K562 (cell line): Measurements from ENCODE around the gene PHOSPHO1. TPM values are rescaled to one million over a fixed set of nuclear protein-coding genes. Genes with fewer than 3 reads are reported as not detected.

Source experiments
- ATAC-seq: fragments of 200-7000 bp; cut with Tn5 transposase; 3 replicates; pipeline ENCODE4 v1.9.1; 2020; ENCODE audit warnings: moderate library complexity
- BruUV-seq: library from RNA; stranded (reverse); fragments of 400-500 nt; replicated peaks from 2 replicates; lab custom pipeline; 2021; lab: Mats Ljungman, UMichigan
- CTCF ChIA-PET: fragments of 300-600 bp; formaldehyde crosslinking; extraction: SDS; loops from one replicate; lab custom pipeline; 2021; ENCODE audit warnings: low intra/inter-chr PET ratio; lab: Yijun Ruan, JAX
- POLR2A ChIA-PET: fragments of 300-600, 350-650 bp; sonication (Branson Sonifier 250); formaldehyde crosslinking; extraction: SDS; loops from one replicate; lab custom pipeline; 2021; ENCODE audit warnings: antibody characterized with exemption, inconsistent platforms; lab: Yijun Ruan, JAX
- DNase-seq, 4 experiments: peaks; one replicate each; pipeline versions ENCODE4 v3.0.0 to v3.0.0-alpha.2; 2011 to 2018; ENCODE audit warnings: low spot score in 3 of 4, mixed read lengths in 3 of 4; ENCODE audit errors: extremely low read depth in 1 of 4
- FAIRE-seq: peaks from 2 replicates; lab custom pipeline; 2011; peaks lifted over from hg19 to GRCh38; lab: Jason Lieb, UNC
- H2AFZ ChIP-seq: 2 replicates; pipeline ENCODE4 v1.6.0; 2011; ENCODE audit warnings: low read depth, low read length, control low read depth, inconsistent platforms
- H3K27ac ChIP-seq: fragments of 200-600 bp; 3 replicates; pipeline ENCODE4 v1.8.0; 2011; ENCODE audit warnings: low read depth, mild to moderate bottlenecking, control low read depth, inconsistent platforms, low read length, moderate library complexity, mixed read lengths; ENCODE audit errors: extremely low read depth
- H3K27me3 ChIP-seq, 2 experiments: fragments of 300-600 bp in 1 of 2; 2 replicates in 1 of 2; 3 replicates in 1 of 2; pipeline versions ENCODE4 v1.6.0 to v1.8.0; 2011; ENCODE audit warnings: inconsistent platforms in 2 of 2, low read length in 2 of 2, mild to moderate bottlenecking in 1 of 2, mixed read lengths in 1 of 2, moderate library complexity in 1 of 2; ENCODE audit not compliant: control insufficient read depth in 2 of 2, insufficient read depth in 2 of 2
- H3K36me3 ChIP-seq: fragments of 300-600 bp; 3 replicates; pipeline ENCODE4 v1.8.0; 2011; ENCODE audit warnings: mild to moderate bottlenecking, low read length, inconsistent platforms; ENCODE audit not compliant: control insufficient read depth, insufficient read depth
- H3K4me1 ChIP-seq, 2 experiments: fragments of 200-600 bp in 1 of 2; replicated peaks in 1 of 2; 2 replicates in 1 of 2; 3 replicates in 1 of 2; pipeline versions ENCODE4 v1.5.1 to v1.8.0; 2011; ENCODE audit warnings: inconsistent platforms in 2 of 2, low read length in 2 of 2, mild to moderate bottlenecking in 1 of 2, mixed read lengths in 1 of 2, moderate library complexity in 1 of 2; ENCODE audit not compliant: control insufficient read depth in 2 of 2, insufficient read depth in 2 of 2
- H3K4me2 ChIP-seq: 2 replicates; pipeline ENCODE4 v1.6.1; 2011; ENCODE audit warnings: low read length, control low read depth, inconsistent platforms, mixed read lengths; ENCODE audit not compliant: insufficient read depth
- H3K4me3 ChIP-seq: fragments of 200-600 bp; sonication (generic), shearing (Covaris generic); 2 replicates; pipeline ENCODE4 v1.5.1; 2016; ENCODE audit warnings: control low read depth, inconsistent platforms
- H3K79me2 ChIP-seq: fragments of 200-600 bp; 3 replicates; pipeline ENCODE4 v1.8.0; 2011; ENCODE audit warnings: low read length, inconsistent platforms; ENCODE audit not compliant: control insufficient read depth, insufficient read depth
- H3K9ac ChIP-seq, 2 experiments: 2 replicates each; pipeline versions ENCODE4 v1.6.0 to v1.6.1; 2011; ENCODE audit warnings: low read depth in 2 of 2, low read length in 2 of 2, control low read depth in 1 of 2, inconsistent platforms in 1 of 2, mild to moderate bottlenecking in 1 of 2, mixed read lengths in 1 of 2; ENCODE audit not compliant: insufficient read depth in 1 of 2
- H3K9me1 ChIP-seq: one replicate; pipeline ENCODE4 v1.6.0; 2011; ENCODE audit warnings: inconsistent platforms, mild to moderate bottlenecking, low read length, moderate library complexity; ENCODE audit not compliant: control insufficient read depth, insufficient read depth
- H3K9me3 ChIP-seq: replicated peaks from 2 replicates; pipeline ENCODE4 v1.5.1; 2011; ENCODE audit warnings: low read depth, low read length, inconsistent platforms; ENCODE audit not compliant: control insufficient read depth, insufficient read depth
- H4K20me1 ChIP-seq: replicated peaks from 2 replicates; pipeline ENCODE4 v1.6.1; 2011; ENCODE audit warnings: low read length, inconsistent platforms, mixed read lengths; ENCODE audit not compliant: control insufficient read depth, insufficient read depth
- CBX2 ChIP-seq: fragments of 200-600 bp; sonication (generic); IDR thresholded peaks from one replicate; pipeline ENCODE4 v1.6.1; 2012; ENCODE audit warnings: mild to moderate bottlenecking, low read length, inconsistent platforms; ENCODE audit not compliant: insufficient read depth, poor library complexity, severe bottlenecking
- MAX ChIP-seq: sonication (generic); formaldehyde crosslinking; IDR thresholded peaks from 2 replicates; pipeline ENCODE4 v1.9.0; 2022; ENCODE audit warnings: mild to moderate bottlenecking, missing genetic modification reagents
- POLR2H ChIP-seq: IDR thresholded peaks from 2 replicates; pipeline ENCODE4 v1.6.1; 2016; ENCODE audit warnings: missing genetic modification characterization, low read depth, mild to moderate bottlenecking, control low read depth, missing compliant biosample characterization, moderate library complexity
- WGBS: fragments of 100-300 bp; shearing (Covaris generic); methylation state at CpG from one replicate; pipeline ENCODE4 v1.1.6; 2016; ENCODE audit warnings: low coverage, mixed read lengths; ENCODE audit not compliant: insufficient coverage; ENCODE audit errors: missing lambda C conversion rate; 5-methylcytosine and 5-hydroxymethylcytosine counted together
- in situ Hi-C: fragments of 300-500 bp; cut with MboI; formaldehyde crosslinking; loops from 4 replicates; pipeline ENCODE4 v1.15.0; 2018; ENCODE audit warnings: inconsistent platforms, mixed read lengths
- intact Hi-C: fragments of 100-400 bp; cut with micrococcal nuclease; formaldehyde crosslinking; loops from 2 replicates; pipeline ENCODE4 v1.14.2; 2022
- polyA plus RNA-seq, 8 experiments: library from polyadenylated mRNA; depleted of rRNA in 4 of 8; stranded (reverse) in 5 of 8; unstranded in 3 of 8; fragments of >200 nt; fragmentation: Nextera tagmentation in 2 of 8; fragmentation: Illumina TruSeq in 1 of 8; extraction: Ambion mirVana in 2 of 8; extraction: Trizol in 1 of 8; gene quantifications; 2 replicates each; pipeline versions ENCODE4 v1.2.1 to v1.2.3, GENCODE V29; 2011 to 2014; ENCODE audit warnings: inconsistent platforms in 1 of 8, missing spikeins in 1 of 8
- total RNA-seq, 7 experiments: library from RNA; depleted of rRNA in 6 of 7; stranded (reverse); fragments of >200 nt in 6 of 7; fragmentation: Illumina TruSeq in 2 of 7; extraction: Trizol in 2 of 7; gene quantifications; 2 replicates each; pipeline versions ENCODE4 v1.2.1 to v1.2.3, GENCODE V29; 2011 to 2021; ENCODE audit warnings: low replicate concordance in 1 of 7
- TF ChIP-seq, protein P1 (sequence below): sonication (generic); formaldehyde crosslinking; IDR thresholded peaks from 2 replicates; pipeline ENCODE4 v1.8.0; 2022; ENCODE audit warnings: missing genetic modification reagents, mild to moderate bottlenecking, moderate library complexity, borderline replicate concordance
- TF ChIP-seq, protein P2 (sequence below), 2 experiments: IDR thresholded peaks; 2 replicates each; pipeline ENCODE4 v1.6.1; 2011; ENCODE audit warnings: borderline replicate concordance in 1 of 2, control low read depth in 1 of 2, low read depth in 1 of 2, low read length in 1 of 2, mild to moderate bottlenecking in 1 of 2, mixed read lengths in 1 of 2, moderate library complexity in 1 of 2; ENCODE audit not compliant: insufficient read depth in 1 of 2, insufficient read length in 1 of 2, poor library complexity in 1 of 2, severe bottlenecking in 1 of 2; ENCODE audit errors: extremely low read depth in 1 of 2
- TF ChIP-seq, protein P3 (sequence below): fragments of 450-650 bp; IDR thresholded peaks from 2 replicates; pipeline ENCODE4 v1.6.1; 2017; ENCODE audit warnings: mild to moderate bottlenecking, moderate library complexity

Gene PHOSPHO1
- total and polyA plus RNA-seq, 9 of the 15 experiments (the other 6 are each of a cell fraction or from before 2014, with no cell fraction given), result 0.06 to 0.07 TPM; not detected in 7

- no peak for TF ChIP-seq MAX (CRISPR knock-in tag)
- TF ChIP-seq, protein P1, sequence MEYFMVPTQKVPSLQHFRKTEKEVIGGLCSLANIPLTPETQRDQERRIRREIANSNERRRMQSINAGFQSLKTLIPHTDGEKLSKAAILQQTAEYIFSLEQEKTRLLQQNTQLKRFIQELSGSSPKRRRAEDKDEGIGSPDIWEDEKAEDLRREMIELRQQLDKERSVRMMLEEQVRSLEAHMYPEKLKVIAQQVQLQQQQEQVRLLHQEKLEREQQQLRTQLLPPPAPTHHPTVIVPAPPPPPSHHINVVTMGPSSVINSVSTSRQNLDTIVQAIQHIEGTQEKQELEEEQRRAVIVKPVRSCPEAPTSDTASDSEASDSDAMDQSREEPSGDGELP (CRISPR knock-in tag), result no peak
- no peak for TF ChIP-seq CBX2
- TF ChIP-seq, protein P2, sequence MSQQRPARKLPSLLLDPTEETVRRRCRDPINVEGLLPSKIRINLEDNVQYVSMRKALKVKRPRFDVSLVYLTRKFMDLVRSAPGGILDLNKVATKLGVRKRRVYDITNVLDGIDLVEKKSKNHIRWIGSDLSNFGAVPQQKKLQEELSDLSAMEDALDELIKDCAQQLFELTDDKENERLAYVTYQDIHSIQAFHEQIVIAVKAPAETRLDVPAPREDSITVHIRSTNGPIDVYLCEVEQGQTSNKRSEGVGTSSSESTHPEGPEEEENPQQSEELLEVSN (IDR thresholded peaks at IDR 0.05; ENCODE audit: borderline replicate concordance in 1 of 2, extremely low read depth in 1 of 2, insufficient read depth in 1 of 2, insufficient read length in 1 of 2, low read depth in 1 of 2, low read length in 1 of 2, poor library complexity in 1 of 2, severe bottlenecking in 1 of 2), result no peak
- TF ChIP-seq, protein P3, sequence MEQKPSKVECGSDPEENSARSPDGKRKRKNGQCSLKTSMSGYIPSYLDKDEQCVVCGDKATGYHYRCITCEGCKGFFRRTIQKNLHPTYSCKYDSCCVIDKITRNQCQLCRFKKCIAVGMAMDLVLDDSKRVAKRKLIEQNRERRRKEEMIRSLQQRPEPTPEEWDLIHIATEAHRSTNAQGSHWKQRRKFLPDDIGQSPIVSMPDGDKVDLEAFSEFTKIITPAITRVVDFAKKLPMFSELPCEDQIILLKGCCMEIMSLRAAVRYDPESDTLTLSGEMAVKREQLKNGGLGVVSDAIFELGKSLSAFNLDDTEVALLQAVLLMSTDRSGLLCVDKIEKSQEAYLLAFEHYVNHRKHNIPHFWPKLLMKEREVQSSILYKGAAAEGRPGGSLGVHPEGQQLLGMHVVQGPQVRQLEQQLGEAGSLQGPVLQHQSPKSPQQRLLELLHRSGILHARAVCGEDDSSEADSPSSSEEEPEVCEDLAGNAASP, result no peak
These were observed 14.3 kb upstream of the PHOSPHO1 start (continued) for GRCh38 chr17:49244839-49245238.

- ChIA-PET POLR2A (no interaction called here), CTCF (no interaction called here)
- Histone ChIP-seq H2AFZ (no peak overlapping the region), H3K9me3 (no peaks in the 10 kb centered on the region), H3K36me3 (no peaks in the 10 kb centered on the region), H3K27ac (no peak overlapping the region), H3K4me2 (no peak overlapping the region), H3K27me3 (no peaks in the 10 kb centered on the region), H4K20me1 (no peaks in the 10 kb centered on the region), H3K9me1 (no peaks in the 10 kb centered on the region), H3K4me1 (peaks cover 11 to 15% of the 10 kb centered on the region in 2 experiments; a peak in 4 of 5 replicates), H3K79me2 (no peaks in the 10 kb centered on the region), H3K9ac (no peak overlapping the region), H3K4me3 (no peak overlapping the region)
- FAIRE-seq, result no peak
- intact Hi-C loops, result no loop called here
- TF ChIP-seq POLR2H, result no peak
- DNase-seq, result no peak
- BruUV-seq, result no TSS peak
- WGBS, result 35% methylated on average over 2 of the region's 5 CpGs
- no peak for ATAC-seq
- in situ Hi-C loops, result no loop called here
These were observed 12.2 kb upstream of the PHOSPHO1 start for GRCh38 chr17:49242813-49243212.
